WI38 (cell line): ENCODE measurements around the gene MUSK.

ENCODE experiments used
- H3K4me3 ChIP-seq: 2 replicates; pipeline ENCODE4 v1.5.1; 2011; ENCODE audit warnings: low read depth, mild to moderate bottlenecking, control low read depth, low read length
- TF ChIP-seq, protein P1 (sequence below): IDR thresholded peaks from 2 replicates; pipeline ENCODE4 v1.5.1; 2012; ENCODE audit warnings: low read depth, mild to moderate bottlenecking, control low read depth, low read length

The MUSK gene

DNA sequence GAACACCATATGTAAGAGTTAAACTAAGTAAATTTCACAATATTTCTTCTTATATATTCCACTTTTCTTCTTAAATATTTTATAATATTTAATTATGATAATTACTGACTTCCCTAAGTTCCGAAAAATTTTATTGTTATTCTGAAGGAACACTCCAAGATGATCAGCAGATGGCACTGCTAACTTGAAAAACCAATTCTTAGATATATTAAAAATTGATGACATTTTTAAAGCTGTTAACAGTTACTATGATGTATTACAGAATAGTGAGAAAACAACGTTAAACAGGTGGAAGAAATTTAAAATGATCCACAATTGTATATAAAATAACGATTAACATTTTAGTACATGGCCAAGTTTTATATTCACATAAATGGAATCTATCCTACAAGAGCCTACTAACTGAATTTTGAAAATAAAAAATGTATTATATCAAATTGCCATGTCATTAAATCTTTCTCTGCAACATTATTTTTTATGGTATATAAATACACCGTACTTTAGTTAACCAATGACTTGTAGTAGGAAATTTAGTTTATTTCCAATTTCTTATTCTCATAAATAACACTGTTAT, 30.1 kb upstream of the MUSK start:
- H3K4me3 ChIP-seq: no peak overlapping the region
- TF ChIP-seq, protein P1, sequence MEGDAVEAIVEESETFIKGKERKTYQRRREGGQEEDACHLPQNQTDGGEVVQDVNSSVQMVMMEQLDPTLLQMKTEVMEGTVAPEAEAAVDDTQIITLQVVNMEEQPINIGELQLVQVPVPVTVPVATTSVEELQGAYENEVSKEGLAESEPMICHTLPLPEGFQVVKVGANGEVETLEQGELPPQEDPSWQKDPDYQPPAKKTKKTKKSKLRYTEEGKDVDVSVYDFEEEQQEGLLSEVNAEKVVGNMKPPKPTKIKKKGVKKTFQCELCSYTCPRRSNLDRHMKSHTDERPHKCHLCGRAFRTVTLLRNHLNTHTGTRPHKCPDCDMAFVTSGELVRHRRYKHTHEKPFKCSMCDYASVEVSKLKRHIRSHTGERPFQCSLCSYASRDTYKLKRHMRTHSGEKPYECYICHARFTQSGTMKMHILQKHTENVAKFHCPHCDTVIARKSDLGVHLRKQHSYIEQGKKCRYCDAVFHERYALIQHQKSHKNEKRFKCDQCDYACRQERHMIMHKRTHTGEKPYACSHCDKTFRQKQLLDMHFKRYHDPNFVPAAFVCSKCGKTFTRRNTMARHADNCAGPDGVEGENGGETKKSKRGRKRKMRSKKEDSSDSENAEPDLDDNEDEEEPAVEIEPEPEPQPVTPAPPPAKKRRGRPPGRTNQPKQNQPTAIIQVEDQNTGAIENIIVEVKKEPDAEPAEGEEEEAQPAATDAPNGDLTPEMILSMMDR: no peak; the same call in 1 of the 2 replicates

DNA sequence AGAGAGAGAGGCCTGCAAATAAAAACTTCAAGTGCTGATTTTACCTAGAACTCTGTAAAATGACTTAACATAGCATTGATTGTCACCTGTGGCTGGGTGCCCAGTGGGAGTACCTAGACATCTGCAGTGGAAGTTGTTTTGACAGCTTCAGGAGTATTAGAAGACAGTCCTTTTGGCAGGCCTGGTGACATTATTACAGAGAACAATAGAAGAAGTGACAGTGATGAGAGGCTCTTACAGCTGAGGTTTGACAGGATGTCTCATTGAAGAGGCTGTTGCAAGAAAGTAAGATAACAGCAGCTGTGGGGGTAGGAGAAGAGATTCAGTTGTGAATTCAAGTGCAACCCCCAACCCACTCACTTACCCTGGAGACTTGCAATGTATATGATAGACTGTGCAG, 27.9 kb upstream of the MUSK start:
- H3K4me3 ChIP-seq: no peak overlapping the region
- TF ChIP-seq, protein P1: no peak

DNA sequence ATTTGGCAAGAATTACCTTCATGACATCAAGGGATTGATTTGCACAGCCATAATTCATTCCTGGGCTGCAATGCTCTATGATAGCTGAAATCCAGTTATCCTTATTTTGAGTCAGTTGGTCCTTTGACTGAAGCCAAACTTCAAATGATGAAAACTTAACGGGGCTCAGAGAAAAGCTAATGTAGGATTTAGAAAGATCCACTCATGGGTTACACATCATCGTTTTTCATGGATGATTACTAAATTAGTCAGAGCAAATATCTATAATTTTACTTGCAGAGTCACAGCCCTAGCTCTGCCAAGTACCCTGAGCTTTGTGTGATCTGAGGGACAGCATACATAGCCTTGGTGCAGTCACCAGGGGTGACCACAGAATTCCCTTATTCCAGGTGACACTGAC, 27.3 kb upstream of the MUSK start:
- no peak overlapping the region for H3K4me3 ChIP-seq
- TF ChIP-seq, protein P1: no peak

DNA sequence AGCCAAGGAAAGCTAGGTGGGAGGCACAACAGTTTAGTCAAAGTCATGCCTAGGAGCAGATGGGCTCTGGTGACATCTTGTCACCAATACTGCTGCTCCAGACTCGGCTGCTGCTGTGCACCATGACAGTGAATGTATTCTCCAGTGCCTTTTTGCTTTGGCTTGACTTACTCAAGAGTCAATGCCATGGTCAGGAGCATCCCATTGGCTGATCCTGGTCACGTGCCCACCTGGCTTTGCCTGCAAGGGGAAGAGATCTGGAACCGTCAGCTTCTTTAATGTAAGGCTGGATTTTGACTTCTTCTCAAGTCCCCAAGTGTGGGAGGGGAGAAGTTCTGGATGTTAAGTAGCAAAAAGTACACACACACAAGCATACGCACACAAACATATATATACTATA, 19.9 kb upstream of the MUSK start:
- TF ChIP-seq, protein P1: no peak
- no peak overlapping the region for H3K4me3 ChIP-seq

DNA sequence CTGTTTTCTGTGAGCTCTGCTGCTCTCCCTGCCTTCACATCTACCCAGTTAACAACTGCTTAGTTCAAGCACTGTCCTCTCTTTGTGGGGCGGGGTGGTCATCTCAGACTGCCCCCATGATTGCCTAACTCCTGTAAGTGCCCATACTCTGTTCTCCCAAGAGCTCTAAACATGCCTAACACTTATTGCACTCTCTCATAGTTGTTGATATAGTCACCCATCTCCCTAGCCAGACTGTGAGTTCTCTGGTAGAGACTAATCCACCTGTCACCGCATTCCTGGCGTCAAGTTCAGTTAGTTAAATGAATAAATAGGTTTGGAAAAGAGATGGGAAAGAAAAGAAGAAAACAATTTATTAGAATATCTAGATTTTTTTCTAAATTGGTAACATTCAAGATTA, 18.3 kb upstream of the MUSK start:
- TF ChIP-seq, protein P1: no peak
- H3K4me3 ChIP-seq: no peak overlapping the region

DNA sequence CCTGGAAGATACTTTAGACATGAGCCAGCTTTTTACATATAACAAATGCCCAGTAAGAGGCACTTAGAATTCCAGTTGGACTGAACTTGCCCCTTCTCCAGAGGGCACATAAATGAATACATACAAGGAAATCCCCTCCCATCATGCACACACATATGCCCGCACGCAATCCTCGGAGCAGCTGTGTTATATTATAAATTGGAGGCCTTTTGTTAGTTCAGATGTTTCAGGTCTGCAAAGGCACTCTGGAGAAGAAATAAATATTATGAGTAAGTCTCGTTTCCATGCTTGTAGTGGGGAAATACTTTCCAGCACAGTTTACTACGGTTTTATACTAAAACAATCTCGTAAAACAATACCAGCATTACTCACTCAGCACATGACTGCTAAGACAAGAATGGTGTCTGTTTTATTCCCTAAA, 17.6 kb upstream of the MUSK start:
- no peak overlapping the region for H3K4me3 ChIP-seq
- TF ChIP-seq, protein P1: no peak

DNA sequence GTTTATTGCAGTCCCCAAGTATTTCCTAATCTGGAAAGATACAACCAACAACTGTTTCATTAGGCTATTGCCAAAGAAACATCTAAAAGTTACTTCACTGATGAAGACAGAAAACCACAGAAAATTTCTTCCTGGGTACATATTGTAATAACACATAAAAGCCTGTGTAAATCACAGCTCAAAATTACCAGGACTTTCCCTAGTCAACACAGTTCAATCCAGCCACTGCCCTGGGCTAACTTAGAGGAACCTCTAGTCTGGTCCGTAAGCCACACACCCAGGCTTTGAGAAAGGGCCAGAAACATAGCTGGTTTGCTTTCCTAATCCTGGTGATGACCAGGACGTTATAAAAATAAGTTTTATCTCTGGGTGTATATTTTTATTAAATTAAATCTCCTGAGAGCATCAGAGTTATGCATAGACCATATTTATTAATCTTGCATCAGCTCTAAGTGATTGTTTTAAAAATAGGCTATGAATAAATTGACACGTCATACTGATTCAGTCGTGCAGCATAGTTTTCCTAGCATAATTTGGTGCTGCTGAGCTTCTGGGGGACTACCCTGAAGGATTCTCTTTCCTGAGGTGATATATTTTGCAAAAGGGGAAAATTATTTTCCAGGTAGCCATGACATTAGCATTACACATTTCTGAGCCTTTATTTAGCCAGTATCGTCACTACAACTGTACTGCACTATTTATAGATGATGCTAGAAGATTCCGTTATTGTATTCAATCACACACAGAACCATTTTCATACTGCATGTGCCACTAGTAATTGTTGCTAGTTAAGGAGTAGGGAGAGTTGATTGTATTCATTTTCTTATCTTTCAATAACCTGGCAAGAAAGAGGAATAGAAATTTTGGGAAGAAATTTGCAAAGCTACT, 12.6 kb upstream of the MUSK start:
- TF ChIP-seq, protein P1: no peak
- no peak overlapping the region for H3K4me3 ChIP-seq
